Activated CD8-positive, alpha-beta memory T cell treated with anti-CD3 and anti-CD28 coated beads for 1 hour (primary cell): Measurements from ENCODE around the gene CDC42EP4.
"Not testable (repeated sequence)": the region's sequence is repeated elsewhere in the genome, so short reads cannot be mapped to it uniquely, and the experiment has no call there.

ENCODE experiments used
- DNase-seq, 2 donors: peaks; one replicate each; pipeline ENCODE4 v3.0.0-alpha.2; 2020; ENCODE audit warnings: low read depth in 1 of 2; ENCODE audit errors: extremely low read depth in 1 of 2

The CDC42EP4 gene

GRCh38 chr17:73343168-73343634 is 31.4 kb upstream of the CDC42EP4 start:
- no peak for DNase-seq

GRCh38 chr17:73342541-73343167 is 30.9 kb upstream of the CDC42EP4 start:
- no peak for DNase-seq

DNA sequence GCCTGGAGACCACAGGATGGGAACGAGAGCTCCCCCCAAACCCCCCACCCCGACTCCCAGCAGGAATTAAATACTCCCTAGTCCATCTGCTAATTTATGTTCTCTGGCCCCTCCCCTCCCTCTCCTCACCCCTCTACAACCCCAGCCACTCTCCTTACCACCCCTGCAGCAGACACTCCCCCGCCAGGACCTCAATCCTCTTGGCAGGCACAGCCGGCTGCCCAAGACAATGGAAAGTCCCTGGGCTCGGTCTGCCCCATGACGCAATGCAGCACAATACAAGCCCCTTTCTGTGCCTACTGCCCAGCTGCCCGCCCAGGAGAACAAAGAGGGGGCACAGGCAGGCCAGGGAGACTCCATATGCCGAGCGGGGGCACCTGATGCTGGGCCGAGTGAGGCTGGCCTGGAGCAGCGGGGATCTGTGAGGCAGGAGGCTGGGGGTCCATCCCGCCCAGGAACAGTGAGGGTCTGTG is 30.3 kb upstream of the CDC42EP4 start:
- no peak for DNase-seq

- DNase-seq = no peak
Measured at GRCh38 chr17:73341350-73342049, 29.7 kb upstream of the CDC42EP4 start.

DNA sequence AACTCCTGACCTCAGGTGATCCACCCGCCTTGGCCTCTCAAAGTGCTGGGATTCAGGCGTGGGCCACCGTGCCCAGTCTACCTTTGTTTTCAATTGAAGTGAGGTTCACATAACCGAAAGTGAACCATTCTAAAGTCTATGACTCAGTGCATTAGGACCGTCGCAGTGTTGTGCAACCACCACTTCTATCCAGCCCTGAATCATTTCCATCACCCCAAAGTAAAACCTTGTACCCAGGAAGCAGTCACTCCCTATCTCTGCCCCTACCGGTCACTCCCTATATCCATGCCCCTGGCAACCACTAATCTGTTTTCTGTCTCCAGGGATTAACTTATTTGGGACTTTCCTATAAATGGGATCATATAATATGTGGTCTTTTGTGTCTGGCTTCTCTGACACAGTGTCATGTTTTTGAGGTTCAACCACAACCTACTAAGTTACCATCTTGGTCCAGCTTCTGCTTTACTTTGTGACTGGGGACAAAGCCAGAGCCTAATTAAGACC is 28.3 kb upstream of the CDC42EP4 start:
- no peak for DNase-seq

- no peak for DNase-seq
Measured at GRCh38 chr17:73338566-73339197, 26.9 kb upstream of the CDC42EP4 start.

DNA sequence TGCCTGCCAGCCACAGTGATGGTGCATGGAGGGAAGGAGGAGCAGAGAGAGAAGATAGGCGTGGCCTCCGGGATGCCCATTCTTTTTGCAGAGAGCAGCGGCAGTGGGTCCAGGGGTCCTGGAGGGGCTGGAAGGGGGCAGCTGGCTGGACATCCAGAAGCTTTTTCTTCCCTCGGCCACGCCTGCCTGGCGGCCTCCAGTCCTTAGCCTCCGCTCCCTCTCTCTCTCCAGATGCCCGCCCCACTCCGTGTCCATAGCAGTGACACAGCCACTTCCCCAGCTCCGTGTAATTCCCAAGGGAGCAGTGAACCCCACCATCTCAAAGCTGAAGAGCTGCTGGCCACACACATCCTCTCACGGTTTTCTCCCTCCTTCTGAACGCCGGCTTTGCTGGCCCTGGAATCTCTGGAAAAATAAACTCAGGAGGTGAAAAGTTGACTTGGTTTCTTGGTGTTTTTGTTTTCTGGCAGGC is 26.3 kb upstream of the CDC42EP4 start:
- DNase-seq = no peak

DNA sequence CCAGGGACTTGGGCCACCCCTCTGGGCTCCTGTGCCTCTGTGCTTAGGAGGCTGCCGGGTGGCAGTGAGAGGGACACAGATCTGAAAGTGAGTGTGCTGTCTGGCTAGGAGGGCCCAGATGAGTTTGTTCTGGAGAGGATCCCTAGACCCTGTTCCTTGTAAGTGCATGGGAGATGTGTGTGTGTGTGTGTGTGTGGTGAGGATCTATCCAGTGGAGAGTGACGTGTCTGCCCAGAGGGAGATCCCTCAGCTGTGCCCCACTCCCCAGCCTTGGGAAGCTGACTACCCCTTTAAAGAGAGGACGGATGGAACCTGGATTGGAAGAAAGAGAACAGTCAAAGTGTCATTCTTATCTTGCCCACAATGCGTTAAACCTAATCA is 25.5 kb upstream of the CDC42EP4 start:
- no peak for DNase-seq

DNA sequence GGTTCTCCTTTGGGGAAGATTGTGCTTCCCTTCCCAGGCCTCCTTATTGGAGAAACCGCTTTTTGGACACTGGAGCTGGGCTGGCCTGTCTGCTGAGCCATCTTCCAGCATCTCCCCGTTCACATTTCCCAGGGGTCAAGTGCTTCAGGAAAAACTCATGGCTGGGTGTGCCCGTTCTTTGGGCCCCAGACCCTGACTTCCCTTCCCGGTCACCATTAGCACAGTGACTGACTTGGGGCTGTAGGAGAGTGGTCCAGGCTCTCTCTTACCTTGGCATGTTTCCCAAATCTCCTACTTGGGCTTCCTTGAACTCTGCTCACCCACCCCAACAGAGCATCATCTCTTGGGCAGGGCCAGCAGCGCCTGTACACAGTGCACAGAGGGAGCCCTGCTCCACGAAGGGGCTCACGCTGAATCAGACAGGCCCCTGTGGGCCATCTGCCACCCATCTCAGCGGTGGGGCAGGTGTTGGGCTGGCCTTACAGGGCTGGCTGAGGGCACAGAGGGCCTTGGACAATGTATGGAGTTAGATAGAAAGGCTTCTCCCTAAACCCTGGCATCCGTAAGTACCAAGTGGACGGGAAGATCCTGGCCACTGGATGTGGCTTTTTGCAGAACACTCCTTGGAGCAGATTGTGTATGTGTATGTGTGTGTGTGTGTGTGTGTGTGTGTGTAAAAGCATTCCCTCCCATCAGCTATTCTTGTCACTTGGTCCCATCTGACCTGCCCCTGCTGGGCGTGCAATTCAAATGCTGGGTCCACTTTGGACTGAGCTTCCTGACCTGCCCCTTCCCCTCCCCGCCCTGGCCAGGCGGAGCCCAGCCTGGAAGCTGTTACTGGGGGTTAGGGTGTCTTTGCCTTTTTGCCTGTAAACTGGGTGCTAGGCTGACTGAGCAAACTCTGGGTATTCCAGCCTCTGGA is 24.9 kb upstream of the CDC42EP4 start:
- no peak for DNase-seq

DNA sequence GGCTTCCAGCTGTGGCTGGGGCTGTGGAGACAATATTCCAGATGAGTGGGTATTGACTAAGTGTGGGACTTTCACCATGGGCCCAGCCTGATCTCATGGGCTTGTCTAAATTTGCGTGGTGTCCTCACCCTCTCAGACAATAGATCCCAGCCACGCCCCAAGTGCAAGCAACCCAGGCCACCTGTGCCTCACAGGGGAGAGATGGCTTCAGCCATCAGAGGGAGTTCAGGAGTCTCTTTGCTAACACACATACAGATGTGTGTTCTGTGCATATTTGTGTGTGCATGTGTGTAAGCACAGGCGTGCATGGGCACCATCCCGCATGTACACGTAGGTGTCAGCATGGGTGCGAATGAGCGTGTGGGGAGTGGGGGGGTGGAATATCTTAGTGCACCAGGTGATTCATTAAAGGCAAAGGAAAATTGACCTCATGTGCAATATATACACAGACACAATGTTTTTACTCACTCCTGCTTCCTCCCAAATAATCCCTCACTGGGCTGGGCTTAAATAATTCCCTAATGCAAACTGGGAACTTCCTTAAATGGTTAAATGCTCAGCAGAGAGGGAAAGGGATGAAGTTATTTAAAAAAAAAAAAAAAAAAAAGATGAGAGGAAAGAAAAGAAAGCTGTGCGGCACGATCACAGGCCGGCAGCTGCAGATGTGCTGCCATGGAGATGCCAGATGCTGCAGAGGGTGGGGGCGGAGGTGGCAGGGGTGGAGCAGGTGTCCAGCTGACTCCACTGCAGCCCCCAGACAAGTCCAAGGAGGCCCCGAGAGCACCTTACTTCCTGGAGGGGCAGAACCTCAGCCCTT is 24.0 kb upstream of the CDC42EP4 start:
- DNase-seq = no peak

GRCh38 chr17:73334771-73335513 is 23.1 kb upstream of the CDC42EP4 start:
- no peak for DNase-seq

DNA sequence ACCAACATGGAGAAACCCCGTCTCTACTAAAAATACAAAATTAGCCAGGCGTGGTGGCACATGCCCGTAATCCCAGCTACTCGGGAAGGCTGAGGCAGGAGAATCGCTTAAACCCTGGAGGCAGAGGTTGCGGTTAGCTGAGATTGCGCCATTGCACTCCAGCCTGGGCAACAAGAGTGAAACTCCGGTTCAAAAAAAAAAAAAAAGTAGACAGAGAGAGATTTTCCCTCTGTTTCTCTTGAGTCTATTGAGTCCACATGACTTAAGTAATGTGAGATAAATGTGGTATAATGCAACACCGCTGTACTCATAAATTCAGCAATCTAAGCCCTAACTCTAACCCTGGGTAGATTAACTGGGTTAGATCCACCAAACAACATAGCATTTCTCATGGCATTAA is 21.6 kb upstream of the CDC42EP4 start:
- DNase-seq = not testable (repeated sequence)

DNA sequence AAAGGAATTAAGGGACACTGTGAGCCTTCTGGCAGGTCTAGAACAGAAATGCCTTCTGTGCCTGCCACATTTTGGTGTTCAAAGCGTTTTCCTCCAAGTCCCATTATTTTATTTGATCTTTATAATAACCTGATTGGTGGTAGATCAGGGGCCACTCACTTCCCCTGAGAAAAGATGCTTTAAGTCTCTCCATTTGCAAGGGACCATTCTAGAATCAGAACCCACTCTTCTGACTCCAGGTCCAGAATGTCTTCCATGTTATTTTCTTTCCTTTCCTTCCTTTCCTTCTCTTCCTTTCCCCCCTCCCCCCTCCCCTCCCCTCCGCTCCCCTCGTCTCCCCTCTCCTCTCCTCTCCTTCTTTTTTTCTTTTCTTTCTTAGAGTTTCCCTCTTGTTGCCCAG is 19.3 kb upstream of the CDC42EP4 start:
- no peak for DNase-seq

DNA sequence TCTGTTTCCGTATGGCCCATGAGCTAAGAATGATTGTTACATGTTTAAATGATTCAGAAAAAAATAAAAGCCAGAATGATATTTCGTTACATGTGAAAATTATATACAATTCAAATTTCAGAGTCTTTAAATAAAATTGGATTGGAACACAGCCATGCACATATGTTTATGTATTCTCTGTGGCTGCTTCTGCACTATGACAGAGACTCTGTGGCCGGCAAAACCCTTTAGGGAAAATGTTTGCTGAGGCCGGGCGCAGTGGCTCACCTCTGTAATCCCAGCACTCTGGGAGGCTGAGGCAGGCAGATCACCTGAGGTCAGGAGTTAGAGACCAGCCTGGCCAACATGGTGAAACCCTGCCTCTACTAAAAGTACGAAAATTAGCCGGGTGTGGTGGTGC is 15.9 kb upstream of the CDC42EP4 start:
- no peak for DNase-seq

- no peak for DNase-seq
Measured at GRCh38 chr17:73325527-73325842, 13.7 kb upstream of the CDC42EP4 start.

DNA sequence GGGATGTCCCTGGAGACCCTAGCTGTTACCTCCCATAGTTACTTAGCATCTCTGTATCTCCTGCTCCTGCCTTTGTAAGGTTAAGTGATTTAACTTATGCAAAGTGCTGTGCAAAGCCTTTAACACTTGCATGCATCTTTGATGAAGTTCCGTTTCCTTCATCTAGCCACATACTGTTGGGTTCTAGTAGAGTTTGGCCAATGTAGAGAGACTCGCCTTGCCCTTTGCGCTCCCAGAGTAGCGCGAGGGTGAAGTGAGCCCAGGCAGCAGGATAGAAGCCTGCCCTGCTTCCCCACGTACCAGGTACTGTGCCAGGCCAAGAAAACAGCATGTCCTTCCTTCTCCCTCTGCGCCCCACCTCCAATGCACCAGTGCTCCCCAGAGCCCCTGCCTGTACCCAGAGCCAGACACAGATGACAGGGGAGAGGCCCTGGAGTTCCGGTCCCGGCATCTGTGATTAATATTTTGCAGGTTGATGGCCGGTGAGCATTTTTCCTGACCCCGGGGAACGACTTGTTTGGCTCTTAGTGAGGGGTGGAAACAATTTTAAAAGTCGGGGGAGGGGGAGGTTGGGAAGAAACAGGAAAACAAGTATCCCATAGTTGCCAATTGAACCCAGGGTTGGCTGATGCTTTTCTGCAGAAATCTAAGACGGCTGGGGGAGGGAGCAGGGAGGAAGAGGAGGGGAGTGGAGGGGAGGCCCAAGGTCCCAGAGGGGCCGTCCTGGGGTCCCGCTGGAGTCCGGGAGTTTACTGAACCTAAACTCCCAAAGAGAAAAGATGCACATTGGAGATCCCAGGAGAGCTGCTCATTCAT is 13.1 kb upstream of the CDC42EP4 start:
- no peak for DNase-seq

GRCh38 chr17:73324160-73324475 is 12.3 kb upstream of the CDC42EP4 start:
- DNase-seq = no peak

DNA sequence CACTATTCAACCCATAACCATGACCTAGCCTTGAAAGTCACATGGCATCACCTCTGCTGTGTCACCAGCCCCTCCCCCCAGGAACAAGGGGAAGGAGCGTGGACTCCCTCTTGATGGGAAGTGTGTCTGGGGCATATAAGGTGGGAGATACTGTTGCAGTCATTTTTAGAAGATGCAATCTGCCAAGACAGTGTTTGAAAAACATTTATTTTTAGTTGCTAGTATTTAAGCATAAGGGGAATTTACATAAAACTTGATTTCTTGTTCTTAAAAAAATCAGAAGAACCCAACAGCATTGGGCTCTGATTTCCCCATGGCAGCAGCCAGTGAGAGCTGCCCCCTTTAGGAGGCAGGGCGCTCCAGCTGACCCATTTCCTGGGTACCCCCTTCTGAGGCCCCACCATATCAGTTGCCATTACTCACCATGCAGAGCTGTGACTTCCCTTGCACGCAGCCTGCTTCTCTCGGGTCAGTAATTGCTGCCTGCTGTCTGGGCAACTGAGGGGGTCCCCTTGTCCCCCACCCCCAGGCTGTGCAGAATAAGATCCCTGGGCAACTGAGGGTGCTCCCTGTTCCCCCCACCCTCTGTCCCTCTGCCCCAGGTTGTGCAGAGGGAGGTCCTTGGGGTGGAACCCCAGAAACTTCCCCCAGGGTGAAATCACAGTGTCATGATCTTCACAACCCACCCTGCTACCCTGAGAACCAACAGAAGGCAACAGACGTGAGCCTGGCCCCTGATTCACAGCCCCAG is 11.8 kb upstream of the CDC42EP4 start:
- no peak for DNase-seq
